ENCODE measurements around the gene ASCL1. TPM values are rescaled to one million over a fixed set of nuclear protein-coding genes. Genes with fewer than 3 reads are reported as not detected.

The ASCL1 gene
- total and polyA plus RNA-seq, 5 donors = not detected

- Histone ChIP-seq H3K9me3 (ENCODE audit: control insufficient read depth, low read length) (no peaks in the 10 kb centered on the region), H3K4me3 (ENCODE audit: low read length) (no peak overlapping the region), H3K27me3 (ENCODE audit: control insufficient read depth, insufficient read depth) (peaks cover 6% of the 10 kb centered on the region), H3K4me1 (ENCODE audit: control insufficient read depth, insufficient read depth, low read length) (no peaks in the 10 kb centered on the region), H3K27ac (ENCODE audit: low read length) (no peak overlapping the region)
- no peak for ATAC-seq
- intact Hi-C loops (cut with DNase I) = no loop called here
- no peak for DNase-seq
Observed at GRCh38 chr12:102953221-102953620, 4.3 kb upstream of the ASCL1 start.

- DNase-seq (no peak), ATAC-seq (no peak)
- intact Hi-C loops (cut with DNase I) = no loop called here
- Histone ChIP-seq H3K27ac (ENCODE audit: low read length) (no peak overlapping the region), H3K4me3 (ENCODE audit: low read length) (no peak overlapping the region), H3K27me3 (ENCODE audit: control insufficient read depth, insufficient read depth) (peaks cover 6% of the 10 kb centered on the region), H3K4me1 (ENCODE audit: control insufficient read depth, insufficient read depth, low read length) (no peaks in the 10 kb centered on the region), H3K9me3 (ENCODE audit: control insufficient read depth, low read length) (no peaks in the 10 kb centered on the region)
- 40% methylated on average over 1 of the region's 1 CpG for WGBS
Observed at GRCh38 chr12:102954134-102954533, 3.3 kb upstream of the ASCL1 start.

GRCh38 chr12:102955926-102956737, 1.3 kb upstream of the ASCL1 start:
- ATAC-seq (peak in 1 of 2 donors; percentile 59), DNase-seq (peak in 2 of 3 donors; percentile 40 to 43)
- 4% methylated on average over 50 of the region's 50 CpGs for WGBS
- no peaks in the 10 kb centered on the region for H3K4me1 ChIP-seq (ENCODE audit: control insufficient read depth, insufficient read depth, low read length)
- H3K27me3 ChIP-seq (ENCODE audit: control insufficient read depth, insufficient read depth) = peaks cover 6% of the 10 kb centered on the region
- H3K9me3 ChIP-seq (ENCODE audit: control insufficient read depth, low read length) = no peaks in the 10 kb centered on the region
- no peak overlapping the region for H3K27ac ChIP-seq (ENCODE audit: low read length)
- intact Hi-C loops (cut with DNase I) = no loop called here
- H3K4me3 ChIP-seq (ENCODE audit: low read length) = no peak overlapping the region

- 3% methylated on average over 19 of the region's 19 CpGs for whole genome bisulfite sequencing
- no peak for ATAC-seq
- intact Hi-C loops (cut with DNase I) = no loop called here
- Histone ChIP-seq H3K27ac (ENCODE audit: low read length) (no peak overlapping the region), H3K9me3 (ENCODE audit: control insufficient read depth, low read length) (no peaks in the 10 kb centered on the region), H3K4me1 (ENCODE audit: control insufficient read depth, insufficient read depth, low read length) (no peaks in the 10 kb centered on the region), H3K27me3 (ENCODE audit: control insufficient read depth, insufficient read depth) (peaks cover 8% of the 10 kb centered on the region), H3K4me3 (ENCODE audit: low read length) (no peak overlapping the region)
- DNase-seq = no peak
Observed at GRCh38 chr12:102956738-102957327, 641 bp upstream of the ASCL1 start.

GRCh38 chr12:102958073-102958829, 777 bp downstream of the ASCL1 start:
- Histone ChIP-seq H3K4me3 (ENCODE audit: low read length) (peak overlapping the region; percentile 8), H3K27ac (ENCODE audit: low read length) (no peak overlapping the region), H3K4me1 (ENCODE audit: control insufficient read depth, insufficient read depth, low read length) (no peaks in the 10 kb centered on the region), H3K9me3 (ENCODE audit: control insufficient read depth, low read length) (no peaks in the 10 kb centered on the region), H3K27me3 (ENCODE audit: control insufficient read depth, insufficient read depth) (peaks cover 7% of the 10 kb centered on the region)
- 1% methylated on average over 83 of the region's 83 CpGs for WGBS
- ATAC-seq = no peak
- peak in 2 of 3 donors; percentile 55 to 63 for DNase-seq
- intact Hi-C loops (cut with DNase I) = no loop called here

GRCh38 chr12:102958830-102959176, 1.3 kb downstream of the ASCL1 start:
- no peaks in the 10 kb centered on the region for H3K4me1 ChIP-seq (ENCODE audit: control insufficient read depth, insufficient read depth, low read length)
- DNase-seq (no peak), ATAC-seq (no peak)
- H3K4me3 ChIP-seq (ENCODE audit: low read length) = no peak overlapping the region
- intact Hi-C loops (cut with DNase I) = no loop called here
- peaks cover 7% of the 10 kb centered on the region for H3K27me3 ChIP-seq (ENCODE audit: control insufficient read depth, insufficient read depth)
- no peaks in the 10 kb centered on the region for H3K9me3 ChIP-seq (ENCODE audit: control insufficient read depth, low read length)
- 5% methylated on average over 15 of the region's 15 CpGs for WGBS
- H3K27ac ChIP-seq (ENCODE audit: low read length) = no peak overlapping the region

- H3K27me3 ChIP-seq (ENCODE audit: control insufficient read depth, insufficient read depth) = peaks cover 7% of the 10 kb centered on the region
- intact Hi-C loops (cut with DNase I) = no loop called here
- H3K27ac ChIP-seq (ENCODE audit: low read length) = no peak overlapping the region
- no peak for DNase-seq
- no peak for ATAC-seq
- H3K4me3 ChIP-seq (ENCODE audit: low read length) = no peak overlapping the region
- H3K4me1 ChIP-seq (ENCODE audit: control insufficient read depth, insufficient read depth, low read length) = no peaks in the 10 kb centered on the region
- 12% methylated on average over 14 of the region's 14 CpGs for WGBS
- no peaks in the 10 kb centered on the region for H3K9me3 ChIP-seq (ENCODE audit: control insufficient read depth, low read length)
Observed at GRCh38 chr12:102959391-102959790, 1.9 kb downstream of the ASCL1 start.

GRCh38 chr12:102960766-102961465, 3.4 kb downstream of the ASCL1 start:
- intact Hi-C loops (cut with DNase I) = no loop called here
- WGBS = 6% methylated on average over 19 of the region's 19 CpGs

GRCh38 chr12:102961466-102961855, 4.0 kb downstream of the ASCL1 start:
- intact Hi-C loops (cut with DNase I) = no loop called here
- Histone ChIP-seq H3K27me3 (ENCODE audit: control insufficient read depth, insufficient read depth) (peaks cover 4% of the 10 kb centered on the region), H3K9me3 (ENCODE audit: control insufficient read depth, low read length) (no peaks in the 10 kb centered on the region), H3K27ac (ENCODE audit: low read length) (no peak overlapping the region), H3K4me1 (ENCODE audit: control insufficient read depth, insufficient read depth, low read length) (no peaks in the 10 kb centered on the region), H3K4me3 (ENCODE audit: low read length) (no peak overlapping the region)
- no peak for DNase-seq
- ATAC-seq = no peak
- 7% methylated on average over 8 of the region's 8 CpGs for WGBS

More at GRCh38 chr12:102960766-102961465, 3.4 kb downstream of the ASCL1 start:
- no peaks in the 10 kb centered on the region for H3K4me1 ChIP-seq (ENCODE audit: control insufficient read depth, insufficient read depth, low read length)
- no peak for ATAC-seq
- peaks cover 4% of the 10 kb centered on the region for H3K27me3 ChIP-seq (ENCODE audit: control insufficient read depth, insufficient read depth)
- no peak overlapping the region for H3K27ac ChIP-seq (ENCODE audit: low read length)
- DNase-seq = no peak
- H3K9me3 ChIP-seq (ENCODE audit: control insufficient read depth, low read length) = no peaks in the 10 kb centered on the region
- H3K4me3 ChIP-seq (ENCODE audit: low read length) = no peak overlapping the region

- 9% methylated on average over 11 of the region's 11 CpGs for WGBS
- no peak for ATAC-seq
- Histone ChIP-seq H3K4me3 (ENCODE audit: low read length) (peak overlapping the region; percentile 7), H3K27me3 (ENCODE audit: control insufficient read depth, insufficient read depth) (peaks cover 4% of the 10 kb centered on the region), H3K9me3 (ENCODE audit: control insufficient read depth, low read length) (no peaks in the 10 kb centered on the region), H3K27ac (ENCODE audit: low read length) (no peak overlapping the region), H3K4me1 (ENCODE audit: control insufficient read depth, insufficient read depth, low read length) (no peaks in the 10 kb centered on the region)
- DNase-seq = no peak
- intact Hi-C loops (cut with DNase I) = no loop called here
Observed at GRCh38 chr12:102962532-102962931, 5.1 kb downstream of the ASCL1 start.

GRCh38 chr12:102962986-102963385, 5.5 kb downstream of the ASCL1 start:
- no peak overlapping the region for H3K4me3 ChIP-seq (ENCODE audit: low read length)
- H3K4me1 ChIP-seq (ENCODE audit: control insufficient read depth, insufficient read depth, low read length) = no peaks in the 10 kb centered on the region
- 5% methylated on average over 3 of the region's 3 CpGs for WGBS
- ATAC-seq = no peak
- DNase-seq = no peak
- intact Hi-C loops (cut with DNase I) = no loop called here
- no peak overlapping the region for H3K27ac ChIP-seq (ENCODE audit: low read length)
- H3K27me3 ChIP-seq (ENCODE audit: control insufficient read depth, insufficient read depth) = peaks cover 4% of the 10 kb centered on the region
- H3K9me3 ChIP-seq (ENCODE audit: control insufficient read depth, low read length) = no peaks in the 10 kb centered on the region
